Prostate gland (tissue), 2 donors: ENCODE results near the gene PRKG1. TPM values are rescaled to one million over a fixed set of nuclear protein-coding genes. Genes with fewer than 3 reads are reported as not detected.

Source experiments
- DNase-seq: peaks from one replicate; pipeline ENCODE4 v3.0.0-alpha.2; 2019; ENCODE audit warnings: low spot score
- H3K27ac ChIP-seq, 2 donors: fragments of 200-600 bp; sonication (generic); 2 replicates each; pipeline ENCODE4 v1.5.1; 2017 to 2019
- H3K27me3 ChIP-seq: fragments of 200-600 bp; sonication (generic); replicated peaks from 2 replicates; pipeline ENCODE4 v1.5.1; 2019; ENCODE audit not compliant: insufficient read depth
- H3K36me3 ChIP-seq, 2 donors: fragments of 200-600 bp; sonication (generic); 1 replicate in 1 of 2; 2 replicates in 1 of 2; pipeline versions ENCODE4 v1.5.1 to v1.8.1; 2017 to 2019
- H3K4me1 ChIP-seq: fragments of 200-600 bp; sonication (generic); replicated peaks from 2 replicates; pipeline ENCODE4 v1.5.1; 2019
- H3K4me3 ChIP-seq, 2 donors: fragments of 200-600 bp; sonication (generic); 2 replicates each; pipeline ENCODE4 v1.5.1; 2017 to 2019
- H3K9me3 ChIP-seq: fragments of 200-600 bp; sonication (generic); 2 replicates; pipeline ENCODE4 v1.5.1; 2017
- POLR2A ChIP-seq: fragments of 450-650 bp; IDR thresholded peaks from one replicate; pipeline ENCODE4 v1.6.1; 2016; ENCODE audit warnings: antibody characterized with exemption, mild to moderate bottlenecking
- POLR2AphosphoS5 ChIP-seq: sonication (generic); formaldehyde crosslinking; IDR thresholded peaks from one replicate; pipeline ENCODE4 v1.6.1; 2017; ENCODE audit warnings: antibody characterized with exemption
- WGBS: methylation state at CpG from one replicate; pipeline ENCODE4 v1.1.5; 2018; 5-methylcytosine and 5-hydroxymethylcytosine counted together
- intact Hi-C: fragments of 100-400 bp; cut with DNase I; formaldehyde crosslinking; loops from one replicate; pipeline ENCODE4 v1.14.2; 2022
- total RNA-seq, 2 donors: library from RNA; depleted of rRNA; stranded (reverse); fragments of >200 nt; gene quantifications; one replicate each; pipeline ENCODE4 v1.1.0, GENCODE V29; 2016
- TF ChIP-seq, protein P1 (sequence below), 4 experiments: fragments of 200-600 bp in 2 of 4; fragments of 450-650 bp in 2 of 4; sonication (generic) in 2 of 4; IDR thresholded peaks; 1 replicate in 3 of 4; 2 replicates in 1 of 4; pipeline ENCODE4 v1.5.1; 2016 to 2019; ENCODE audit warnings: antibody characterized with exemption in 4 of 4, mild to moderate bottlenecking in 2 of 4, moderate library complexity in 2 of 4

PRKG1 gene
- total RNA-seq, 2 donors from 2014 or later: 2.7 to 9.0 TPM

DNA sequence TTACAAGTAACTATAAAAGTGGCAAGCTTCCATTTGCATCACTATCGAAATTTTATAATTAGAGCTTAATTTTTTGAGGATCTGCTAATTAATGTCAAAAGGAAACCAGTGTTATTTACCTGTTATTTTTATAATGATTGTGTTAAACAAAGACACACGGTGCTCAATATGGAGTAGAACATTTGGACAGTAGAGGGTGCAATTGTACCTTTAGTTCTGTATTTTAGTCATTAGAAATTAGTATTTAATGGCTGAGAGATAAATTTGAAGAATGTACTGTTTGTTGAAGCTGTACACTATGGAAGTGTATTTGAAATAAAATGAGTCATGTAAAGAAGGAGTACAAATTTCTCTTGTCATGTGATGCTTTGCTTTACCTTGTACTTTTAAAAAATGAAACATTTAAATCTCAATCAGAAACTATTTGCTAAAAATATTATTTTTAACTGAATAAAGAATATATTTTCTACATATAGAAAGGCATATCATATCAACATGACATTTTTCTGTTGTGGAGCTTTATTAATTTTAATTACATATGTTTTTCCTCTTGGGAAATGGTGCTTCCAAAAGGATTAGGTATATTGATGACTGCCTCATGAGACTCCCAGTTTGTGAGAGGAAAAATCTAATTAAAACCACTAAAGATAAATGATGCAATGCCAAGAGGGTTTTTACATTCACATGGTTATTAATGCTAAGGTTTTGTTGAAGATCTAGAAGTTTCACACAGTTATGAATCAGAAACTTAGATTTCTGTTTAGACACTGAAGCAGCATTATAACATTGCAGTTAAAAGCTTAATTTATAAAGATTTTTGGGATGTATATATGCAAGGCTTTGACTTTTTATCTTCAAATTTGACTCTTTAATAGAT, 10.4 kb upstream of the PRKG1 start:
- TF ChIP-seq POLR2AphosphoS5 (no peak), POLR2A (no peak)
- TF ChIP-seq, protein P1, sequence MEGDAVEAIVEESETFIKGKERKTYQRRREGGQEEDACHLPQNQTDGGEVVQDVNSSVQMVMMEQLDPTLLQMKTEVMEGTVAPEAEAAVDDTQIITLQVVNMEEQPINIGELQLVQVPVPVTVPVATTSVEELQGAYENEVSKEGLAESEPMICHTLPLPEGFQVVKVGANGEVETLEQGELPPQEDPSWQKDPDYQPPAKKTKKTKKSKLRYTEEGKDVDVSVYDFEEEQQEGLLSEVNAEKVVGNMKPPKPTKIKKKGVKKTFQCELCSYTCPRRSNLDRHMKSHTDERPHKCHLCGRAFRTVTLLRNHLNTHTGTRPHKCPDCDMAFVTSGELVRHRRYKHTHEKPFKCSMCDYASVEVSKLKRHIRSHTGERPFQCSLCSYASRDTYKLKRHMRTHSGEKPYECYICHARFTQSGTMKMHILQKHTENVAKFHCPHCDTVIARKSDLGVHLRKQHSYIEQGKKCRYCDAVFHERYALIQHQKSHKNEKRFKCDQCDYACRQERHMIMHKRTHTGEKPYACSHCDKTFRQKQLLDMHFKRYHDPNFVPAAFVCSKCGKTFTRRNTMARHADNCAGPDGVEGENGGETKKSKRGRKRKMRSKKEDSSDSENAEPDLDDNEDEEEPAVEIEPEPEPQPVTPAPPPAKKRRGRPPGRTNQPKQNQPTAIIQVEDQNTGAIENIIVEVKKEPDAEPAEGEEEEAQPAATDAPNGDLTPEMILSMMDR (IDR thresholded peaks at IDR 0.05): peak in 3 of 4 experiments; percentile 53 to 72 (median 65)
- H3K36me3 ChIP-seq: no peaks in the 10 kb centered on the region
- H3K4me3 ChIP-seq: no peak overlapping the region
- no peaks in the 10 kb centered on the region for H3K4me1 ChIP-seq
- no peaks in the 10 kb centered on the region for H3K9me3 ChIP-seq
- H3K27ac ChIP-seq: no peak overlapping the region
- WGBS: 0% methylated on average over 2 of the region's 2 CpGs
- no peaks in the 10 kb centered on the region for H3K27me3 ChIP-seq
- intact Hi-C loops: loop anchor here (2.0 kb wide), 1 partner anchor 897 kb away; no protein-coding TSS in a partner anchor
- DNase-seq: no peak

DNA sequence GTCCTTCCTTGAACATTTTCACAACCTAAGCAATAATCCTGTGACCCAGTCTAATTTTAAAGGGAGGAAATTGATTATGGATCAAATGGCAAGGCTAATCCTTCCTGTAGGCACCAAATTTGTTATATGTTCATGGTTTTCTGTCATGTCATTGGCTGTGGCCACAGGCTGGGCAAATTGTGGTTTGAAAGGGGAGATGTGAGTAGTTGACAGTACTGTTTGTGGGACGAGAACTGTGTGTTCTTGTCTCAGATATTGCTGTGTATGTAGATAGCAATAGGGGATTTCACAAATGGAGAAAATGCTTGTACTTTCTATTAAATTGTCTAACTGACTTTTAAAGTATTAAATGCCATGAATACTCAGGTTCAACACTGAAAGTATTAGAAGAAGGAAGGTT, 8.1 kb upstream of the PRKG1 start:
- Histone ChIP-seq H3K36me3 (no peaks in the 10 kb centered on the region), H3K4me3 (no peak overlapping the region), H3K4me1 (no peaks in the 10 kb centered on the region), H3K9me3 (no peaks in the 10 kb centered on the region), H3K27me3 (no peaks in the 10 kb centered on the region), H3K27ac (no peak overlapping the region)
- intact Hi-C loops: no loop called here
- DNase-seq: no peak
- 48% methylated on average over 1 of the region's 1 CpG for WGBS
- TF ChIP-seq POLR2AphosphoS5: no peak
- TF ChIP-seq POLR2A: no peak
- TF ChIP-seq, protein P1 (IDR thresholded peaks at IDR 0.05): no peak

DNA sequence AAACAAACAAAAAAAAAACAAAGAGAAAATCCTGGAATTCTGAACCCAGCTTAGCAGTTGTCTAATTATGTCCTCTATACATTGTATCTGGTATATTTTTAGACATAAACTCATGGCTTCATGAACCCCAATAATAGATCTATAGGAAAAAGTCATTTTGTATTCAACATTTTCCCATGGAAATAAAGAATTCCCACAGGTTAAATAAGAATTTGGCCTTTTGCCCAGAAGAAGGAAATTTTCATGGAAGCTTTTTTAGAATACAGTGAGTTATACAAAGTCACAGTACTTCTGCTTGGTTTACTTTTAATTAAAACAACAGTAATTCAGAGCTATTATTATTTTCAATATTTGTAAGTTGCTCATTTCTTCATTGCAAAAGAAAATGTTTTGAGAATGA, 2.1 kb upstream of the PRKG1 start:
- Histone ChIP-seq H3K27me3 (no peaks in the 10 kb centered on the region), H3K4me3 (no peak overlapping the region), H3K27ac (no peak overlapping the region), H3K36me3 (no peaks in the 10 kb centered on the region), H3K4me1 (no peaks in the 10 kb centered on the region), H3K9me3 (no peaks in the 10 kb centered on the region)
- DNase-seq: no peak
- TF ChIP-seq POLR2AphosphoS5: no peak
- TF ChIP-seq, protein P1 (IDR thresholded peaks at IDR 0.05): no peak
- no peak for TF ChIP-seq POLR2A
- intact Hi-C loops: loop anchor here (5.0 to 10.0 kb wide), 5 partner anchors 163 to 1140 kb away; partner anchors contain the start of gene CSTF2T

DNA sequence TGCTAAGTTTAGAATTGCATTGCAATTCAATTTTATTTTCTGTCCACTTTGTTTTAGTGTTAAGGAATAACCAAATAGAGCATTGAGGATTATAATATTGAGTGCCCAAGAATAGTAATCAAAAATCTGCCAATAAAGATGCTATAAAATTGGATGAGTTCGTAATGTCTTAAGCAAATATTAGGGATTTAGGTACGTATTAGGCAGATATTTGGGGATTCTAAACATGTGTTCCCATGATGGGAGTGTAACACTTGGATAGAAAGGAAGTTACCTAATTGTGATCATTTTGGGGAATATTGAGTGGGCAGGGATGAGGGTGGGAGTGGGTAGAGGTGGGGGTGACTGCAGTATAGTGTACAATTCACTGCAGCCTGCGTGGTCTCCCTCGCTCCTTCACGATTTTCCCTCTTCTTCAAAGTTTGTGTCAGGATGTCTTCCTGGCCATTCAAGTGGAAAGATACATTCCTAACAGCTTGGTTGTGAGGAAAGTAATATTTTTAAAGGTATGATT, 1.3 kb upstream of the PRKG1 start:
- TF ChIP-seq, protein P1 (IDR thresholded peaks at IDR 0.05): no peak
- TF ChIP-seq POLR2A (no peak), POLR2AphosphoS5 (no peak)
- H3K9me3 ChIP-seq: no peaks in the 10 kb centered on the region
- H3K4me1 ChIP-seq: no peaks in the 10 kb centered on the region
- H3K4me3 ChIP-seq: no peak overlapping the region
- DNase-seq: no peak
- WGBS: 82% methylated on average over 5 of the region's 5 CpGs
- no peak overlapping the region for H3K27ac ChIP-seq
- no peaks in the 10 kb centered on the region for H3K36me3 ChIP-seq
- intact Hi-C loops: loop anchor here (5.0 to 10.0 kb wide), 5 partner anchors 162 to 1139 kb away; partner anchors contain the start of gene CSTF2T
- H3K27me3 ChIP-seq: no peaks in the 10 kb centered on the region
